HFF-Myc (cell line): Measurements from ENCODE around the gene CCDC157.

Experiments used
- DNase-seq: peaks from one replicate; pipeline ENCODE4 v3.0.0-alpha.2; 2011; ENCODE audit warnings: low read depth; ENCODE audit errors: extremely low read depth
- H3K4me3 ChIP-seq: replicated peaks from 2 replicates; pipeline ENCODE4 v1.5.1; 2011; ENCODE audit warnings: low read depth, mild to moderate bottlenecking, control low read depth, low read length
- TF ChIP-seq, protein P1 (sequence below): IDR thresholded peaks from 2 replicates; pipeline ENCODE4 v1.5.1; 2012; ENCODE audit warnings: mild to moderate bottlenecking, low read depth, low read length, control low read depth; ENCODE audit errors: missing control alignments

Gene CCDC157

GRCh38 chr22:30404307-30404706 lies 47.5 kb downstream of the CCDC157 start:
- TF ChIP-seq, protein P1, sequence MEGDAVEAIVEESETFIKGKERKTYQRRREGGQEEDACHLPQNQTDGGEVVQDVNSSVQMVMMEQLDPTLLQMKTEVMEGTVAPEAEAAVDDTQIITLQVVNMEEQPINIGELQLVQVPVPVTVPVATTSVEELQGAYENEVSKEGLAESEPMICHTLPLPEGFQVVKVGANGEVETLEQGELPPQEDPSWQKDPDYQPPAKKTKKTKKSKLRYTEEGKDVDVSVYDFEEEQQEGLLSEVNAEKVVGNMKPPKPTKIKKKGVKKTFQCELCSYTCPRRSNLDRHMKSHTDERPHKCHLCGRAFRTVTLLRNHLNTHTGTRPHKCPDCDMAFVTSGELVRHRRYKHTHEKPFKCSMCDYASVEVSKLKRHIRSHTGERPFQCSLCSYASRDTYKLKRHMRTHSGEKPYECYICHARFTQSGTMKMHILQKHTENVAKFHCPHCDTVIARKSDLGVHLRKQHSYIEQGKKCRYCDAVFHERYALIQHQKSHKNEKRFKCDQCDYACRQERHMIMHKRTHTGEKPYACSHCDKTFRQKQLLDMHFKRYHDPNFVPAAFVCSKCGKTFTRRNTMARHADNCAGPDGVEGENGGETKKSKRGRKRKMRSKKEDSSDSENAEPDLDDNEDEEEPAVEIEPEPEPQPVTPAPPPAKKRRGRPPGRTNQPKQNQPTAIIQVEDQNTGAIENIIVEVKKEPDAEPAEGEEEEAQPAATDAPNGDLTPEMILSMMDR: no peak
- DNase-seq: no peak
- H3K4me3 ChIP-seq: no peak overlapping the region

- H3K4me3 ChIP-seq: no peak overlapping the region
- TF ChIP-seq, protein P1: no peak
- DNase-seq: no peak
Observed at GRCh38 chr22:30405731-30406130, 48.9 kb downstream of the CCDC157 start.

- no peak overlapping the region for H3K4me3 ChIP-seq
- TF ChIP-seq, protein P1: no peak
- no peak for DNase-seq
Observed at GRCh38 chr22:30406400-30406799, 49.6 kb downstream of the CCDC157 start.

- TF ChIP-seq, protein P1: no peak
- H3K4me3 ChIP-seq: no peak overlapping the region
- DNase-seq: no peak
Observed at GRCh38 chr22:30408388-30409102, 51.7 kb downstream of the CCDC157 start.

DNA sequence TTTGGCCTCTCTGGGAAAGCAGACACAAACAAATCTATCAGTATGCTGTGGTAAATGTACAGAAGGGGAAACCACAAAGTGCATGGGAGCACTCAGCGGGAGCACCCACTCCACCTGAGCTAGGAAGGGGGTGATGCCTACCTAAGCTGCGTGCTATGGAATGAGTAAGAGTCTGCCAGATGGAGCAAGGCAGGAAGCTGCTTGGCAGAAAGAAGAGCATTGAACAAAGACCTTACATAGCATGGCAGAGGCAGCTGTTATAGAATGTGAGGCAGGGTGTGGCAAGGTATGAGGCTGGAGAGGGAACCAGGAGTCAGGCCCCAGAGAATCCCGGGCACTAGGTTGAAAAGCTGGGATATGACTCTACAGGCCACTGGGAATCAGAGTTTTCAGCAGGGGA lies 55.0 kb downstream of the CCDC157 start:
- TF ChIP-seq, protein P1: no peak
- no peak for DNase-seq

GRCh38 chr22:30413001-30413400 lies 56.2 kb downstream of the CCDC157 start:
- H3K4me3 ChIP-seq: no peak overlapping the region
- TF ChIP-seq, protein P1: no peak
- no peak for DNase-seq

More for the DNA sequence above, 55.0 kb downstream of the CCDC157 start:
- H3K4me3 ChIP-seq: no peak overlapping the region
